ENCODE data around the gene ACAA2.
"Not testable (repeated sequence)": the region's sequence is repeated elsewhere in the genome, so short reads cannot be mapped to it uniquely, and the experiment has no call there.

Gene ACAA2

DNA sequence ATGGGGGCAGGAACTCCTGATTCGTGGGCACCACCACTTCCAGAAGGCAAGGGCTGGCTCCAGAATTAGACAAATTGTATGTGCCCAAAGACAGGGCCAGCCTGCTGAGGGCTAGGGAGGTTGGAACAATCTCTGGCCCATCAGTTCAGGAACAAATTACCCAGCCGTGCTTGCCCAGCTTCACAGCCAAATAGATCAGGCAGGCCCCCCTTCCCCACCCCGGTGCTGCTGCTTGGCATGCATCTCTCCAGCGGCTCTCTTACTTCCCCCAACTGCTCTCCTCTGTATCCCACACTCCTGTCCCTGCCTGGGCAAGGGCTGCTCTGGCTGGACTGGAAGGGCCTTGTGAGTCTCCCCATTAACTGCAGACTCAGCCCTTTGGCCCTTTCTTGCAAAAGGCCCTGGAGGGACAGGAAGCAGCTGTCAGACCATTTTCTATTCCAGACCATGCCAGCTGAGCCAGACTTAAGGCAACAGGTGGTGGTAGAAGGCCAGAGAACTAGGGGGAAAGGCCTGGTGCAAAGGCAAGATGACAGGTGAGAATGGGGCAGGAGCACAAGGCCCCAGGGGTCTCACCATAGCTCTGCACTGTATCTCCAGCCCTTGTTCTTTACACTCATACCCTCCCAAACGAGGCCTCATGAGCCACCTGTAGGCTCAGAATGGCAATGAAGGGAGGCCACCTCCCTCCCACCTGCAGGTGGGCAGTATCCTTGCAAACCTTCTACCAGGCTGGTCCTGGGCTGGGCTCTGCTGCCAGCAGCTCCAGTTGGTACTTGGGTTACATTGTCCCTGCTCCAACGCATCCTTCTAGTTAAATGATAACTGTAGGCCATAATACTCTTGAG, 30.7 kb upstream of the ACAA2 start:
- DNase-seq = no peak

DNA sequence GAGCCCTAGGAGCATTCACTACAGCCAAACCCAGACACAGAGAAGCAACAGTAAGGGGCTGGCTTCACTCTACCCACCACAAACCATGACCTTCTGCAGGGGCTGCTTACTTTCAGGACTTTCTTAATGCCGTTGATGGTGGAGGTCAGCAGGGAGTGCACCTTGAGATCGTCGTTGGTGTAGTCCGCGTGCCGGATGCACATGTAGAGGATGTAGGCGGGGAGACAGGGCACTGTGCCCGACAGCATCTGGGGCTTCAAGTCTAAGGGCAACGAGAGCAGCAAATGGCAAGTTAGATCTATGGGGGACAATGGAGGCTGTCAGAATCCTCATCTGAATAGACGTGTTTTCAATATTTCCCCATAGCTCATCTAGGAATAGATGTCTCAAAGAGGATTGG, 29.8 kb upstream of the ACAA2 start:
- DNase-seq = no peak

DNA sequence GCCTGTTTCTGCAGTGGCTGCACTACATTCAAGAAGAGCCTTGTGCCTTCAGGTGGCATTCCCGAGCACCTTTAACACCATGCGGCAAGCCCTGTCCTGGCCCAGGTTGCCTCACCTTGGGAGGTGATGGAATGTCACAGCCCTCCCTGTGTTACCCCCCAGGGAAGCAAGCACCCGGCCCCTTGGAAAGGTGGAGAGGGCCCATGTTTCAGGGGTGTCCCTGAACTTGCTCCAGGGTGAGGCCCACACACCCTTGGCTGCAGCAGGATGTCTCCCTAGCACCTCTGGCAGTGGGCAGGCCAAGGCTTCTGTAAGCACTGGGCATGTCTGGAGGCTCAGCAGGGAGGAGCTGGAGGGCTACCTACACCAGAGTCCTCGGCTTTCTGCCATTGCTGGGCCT, 29.3 kb upstream of the ACAA2 start:
- no peak for DNase-seq

DNA sequence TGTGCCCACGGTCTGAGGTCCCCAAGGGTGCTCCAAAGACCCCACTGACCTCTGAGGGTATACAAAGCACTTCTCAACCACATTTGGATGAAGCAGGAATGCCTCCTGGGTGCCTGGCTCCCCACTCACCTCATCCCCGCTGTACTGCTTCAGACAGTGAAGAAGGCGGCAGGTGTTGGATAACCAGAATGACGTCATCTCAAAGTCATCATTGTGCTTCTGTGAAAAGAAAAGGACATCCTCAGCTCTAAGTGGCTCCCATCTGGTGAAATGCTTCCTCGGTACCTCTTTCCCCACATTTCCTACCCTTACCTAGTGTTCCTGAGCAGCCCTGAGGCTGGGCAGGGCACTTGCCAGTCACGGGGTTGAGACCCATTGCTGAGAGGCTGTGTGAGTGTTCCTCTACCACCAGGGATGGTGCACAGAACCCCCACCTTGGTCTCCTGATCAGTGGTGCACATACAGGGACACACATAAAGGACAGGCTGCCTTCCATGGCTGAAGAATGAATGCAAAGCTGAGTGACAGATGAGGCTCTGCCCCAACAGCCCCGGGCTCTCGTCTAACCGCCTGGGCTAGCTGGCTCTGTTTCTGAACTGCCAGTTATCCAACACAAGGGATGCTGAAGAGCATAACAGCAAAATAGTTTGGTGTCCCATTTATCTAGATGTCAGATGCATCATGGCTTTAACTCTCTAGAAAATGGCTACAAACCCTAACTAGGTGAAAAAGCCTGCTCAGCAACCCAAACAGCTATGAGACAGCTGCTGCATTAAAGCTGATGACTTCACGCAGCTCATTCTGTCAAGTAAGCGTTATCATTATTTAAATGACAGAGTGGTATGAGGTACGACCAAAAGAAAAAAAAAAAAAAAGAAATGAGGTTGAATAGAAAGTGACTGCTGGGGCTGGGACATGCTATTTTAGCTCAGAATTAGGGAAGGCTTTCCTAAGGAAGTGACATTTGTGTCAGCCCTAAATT, 28.2 kb upstream of the ACAA2 start:
- DNase-seq = no peak

DNA sequence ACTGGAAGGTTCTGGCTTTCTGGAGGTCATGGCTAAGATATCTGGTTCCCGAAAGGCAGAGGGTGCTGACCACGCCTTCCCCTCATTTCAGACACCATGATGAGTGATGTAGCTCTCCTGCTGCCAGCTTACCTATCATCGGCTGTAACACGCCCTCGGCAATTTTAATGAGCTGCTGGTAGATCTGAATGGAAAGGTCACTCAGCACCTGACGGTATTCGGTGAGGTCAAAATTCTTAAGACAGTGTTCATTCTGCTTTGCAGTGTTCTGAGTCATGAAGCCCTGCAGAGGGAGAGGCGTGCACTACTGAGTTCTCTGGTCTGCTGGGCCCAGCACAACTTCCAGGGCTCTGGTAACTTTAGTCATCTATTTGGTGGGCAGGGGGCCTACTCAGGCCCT, 25.7 kb upstream of the ACAA2 start:
- no peak for DNase-seq

DNA sequence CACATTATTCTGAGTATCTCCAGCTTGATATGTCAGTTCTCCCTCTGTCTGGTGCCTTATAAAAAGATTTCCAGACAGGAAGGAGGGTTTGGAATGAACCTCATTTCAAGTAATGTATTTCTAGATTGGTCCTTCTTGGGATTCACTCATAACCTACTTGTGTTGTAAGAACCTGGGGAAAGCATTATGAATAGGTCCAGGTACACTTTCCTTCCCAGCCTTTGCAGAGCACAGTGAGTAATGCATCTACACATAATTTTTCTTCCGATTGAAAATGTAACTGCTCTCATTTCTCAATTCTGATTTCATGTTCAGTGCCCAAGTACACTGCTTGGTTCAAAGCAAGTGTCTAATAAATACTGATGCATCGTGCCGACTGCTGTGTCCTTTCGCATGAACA, 25.0 kb upstream of the ACAA2 start:
- no peak for DNase-seq

DNA sequence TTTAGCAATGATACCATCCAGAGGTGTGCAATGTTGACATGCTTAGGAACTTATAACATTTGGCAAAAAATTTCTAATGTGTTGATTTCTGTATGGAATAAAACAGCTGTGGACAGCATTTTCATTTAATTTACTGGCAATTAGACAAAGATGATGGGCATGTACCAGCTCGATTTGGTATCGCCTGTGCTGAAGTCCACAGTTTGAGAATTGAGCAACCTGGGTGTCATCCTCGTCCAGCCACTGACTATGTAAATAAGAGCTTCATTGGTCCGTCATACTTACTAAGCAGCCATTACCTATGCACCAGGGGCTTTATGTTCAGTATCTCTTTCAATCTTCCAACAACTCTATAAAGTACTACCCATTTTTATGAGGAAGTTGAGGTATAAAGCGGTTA, 24.6 kb upstream of the ACAA2 start:
- DNase-seq = no peak

DNA sequence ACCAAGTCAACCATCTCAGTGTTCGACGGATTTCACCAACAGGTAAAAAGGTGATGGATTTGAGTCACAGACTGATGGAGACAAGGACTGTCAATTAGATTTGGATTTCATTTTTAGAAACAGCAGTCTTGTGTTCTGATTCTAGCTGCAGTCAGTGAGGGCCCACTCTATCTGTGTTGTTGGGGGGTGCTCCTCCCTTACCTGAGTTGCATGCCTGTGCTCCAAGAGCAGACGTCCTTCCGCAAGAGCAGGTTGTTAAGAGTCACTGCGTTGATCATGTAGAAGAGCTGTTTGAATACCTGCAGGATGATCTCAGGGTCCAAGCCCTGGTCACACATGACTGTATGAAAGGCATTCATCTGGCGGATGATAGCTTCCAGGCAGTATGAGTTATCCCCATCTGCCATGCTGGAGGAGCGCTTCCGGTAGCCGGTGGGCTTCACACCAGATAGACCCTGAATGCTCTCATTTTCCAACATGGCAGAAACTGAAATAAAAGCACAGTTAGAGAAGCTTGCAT, 24.0 kb upstream of the ACAA2 start:
- DNase-seq = not testable (repeated sequence)

DNA sequence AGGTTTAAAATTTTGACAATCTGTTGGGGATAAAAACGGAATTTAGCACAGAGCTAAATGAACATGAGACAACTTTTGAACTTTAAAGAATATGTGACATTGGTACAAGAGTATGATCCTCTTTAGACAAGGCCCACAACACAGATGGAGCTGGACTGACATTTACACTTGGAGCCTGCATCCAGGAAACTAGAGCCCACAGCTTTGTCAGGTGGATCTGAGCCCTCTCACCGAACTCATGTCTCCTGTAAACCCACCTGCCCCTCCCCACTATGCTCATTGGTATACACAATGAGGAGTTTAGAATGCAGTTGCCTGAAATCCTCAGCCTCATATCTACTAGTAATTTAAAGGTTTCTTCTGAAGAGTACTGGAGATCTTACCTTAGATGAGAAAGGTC, 22.1 kb upstream of the ACAA2 start:
- no peak for DNase-seq

DNA sequence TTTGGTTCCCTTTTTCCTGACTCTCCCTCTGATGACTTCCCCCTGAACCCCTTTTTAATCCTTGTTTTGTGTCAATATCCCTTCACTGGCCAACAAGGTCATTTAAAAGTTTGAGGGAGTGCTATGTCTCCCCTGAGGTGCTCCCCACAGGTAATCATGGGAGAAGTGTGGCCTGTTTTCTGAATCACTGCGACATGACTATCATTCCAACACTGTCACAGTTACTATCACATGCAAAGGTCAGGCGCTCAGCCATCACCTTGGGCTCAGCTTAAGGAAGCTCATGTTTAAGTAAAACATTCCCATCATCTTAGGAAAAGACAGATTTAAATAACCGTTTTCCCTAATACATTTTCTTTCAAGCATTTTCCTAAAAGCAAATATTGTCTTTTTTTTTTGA, 20.9 kb upstream of the ACAA2 start:
- DNase-seq = no peak

DNA sequence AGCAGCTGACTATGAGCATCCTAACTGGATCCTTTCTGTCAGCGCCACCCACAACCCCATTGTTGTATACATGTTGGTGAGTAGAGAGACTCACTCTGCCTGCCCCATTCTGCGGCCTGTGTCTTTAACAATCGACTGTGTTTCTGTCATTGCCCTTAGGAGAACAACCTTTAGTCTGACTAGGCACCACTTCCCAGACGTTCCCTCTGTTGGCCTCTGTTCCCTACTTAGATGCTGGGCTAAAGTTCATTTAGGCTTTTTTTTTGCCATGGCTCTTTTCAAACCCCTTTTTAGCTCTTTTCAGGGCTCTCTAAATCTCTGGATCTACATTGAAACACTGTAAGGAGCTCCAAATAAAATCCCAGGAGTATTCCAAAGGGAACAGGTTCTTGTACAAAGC, 20.5 kb upstream of the ACAA2 start:
- no peak for DNase-seq

DNA sequence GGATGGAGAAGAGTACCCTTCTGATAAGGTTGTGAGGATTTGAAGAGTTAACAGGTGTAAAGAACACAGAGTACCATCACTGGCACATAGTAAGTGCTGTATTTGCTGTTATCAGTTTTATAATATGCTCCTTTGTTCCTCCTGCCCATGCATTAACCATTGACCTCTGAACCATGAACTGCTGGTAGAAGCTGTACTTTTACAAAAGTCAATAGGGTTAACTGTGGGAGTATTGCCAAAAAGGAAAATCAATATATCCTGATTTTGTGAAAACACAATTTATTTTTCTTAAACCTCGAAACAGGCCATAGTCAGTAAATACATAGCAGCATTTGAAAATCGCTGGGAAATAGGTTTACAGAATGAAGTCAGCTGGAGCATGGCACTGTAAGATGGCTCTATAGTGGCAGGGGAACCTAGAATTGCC, 18.9 kb upstream of the ACAA2 start:
- no peak for DNase-seq

DNA sequence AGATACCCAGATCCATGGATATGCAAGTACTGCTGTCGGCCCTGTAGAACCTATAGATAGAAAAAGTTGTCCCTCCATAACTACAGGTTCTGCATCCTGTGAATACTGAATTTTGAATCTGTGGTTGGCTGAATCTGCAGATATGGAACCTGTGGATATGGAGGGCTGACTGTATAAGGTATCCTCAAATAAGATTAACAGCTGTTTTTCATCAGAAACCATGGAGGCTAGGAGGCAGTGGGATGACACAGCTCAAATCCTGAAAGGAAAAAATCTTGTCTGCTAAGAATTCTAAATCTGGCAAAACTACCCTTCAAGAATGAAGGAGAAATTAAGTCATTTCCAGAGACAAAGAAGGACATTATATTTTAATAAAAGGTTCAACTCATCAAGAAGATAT, 14.7 kb upstream of the ACAA2 start:
- no peak for DNase-seq

DNA sequence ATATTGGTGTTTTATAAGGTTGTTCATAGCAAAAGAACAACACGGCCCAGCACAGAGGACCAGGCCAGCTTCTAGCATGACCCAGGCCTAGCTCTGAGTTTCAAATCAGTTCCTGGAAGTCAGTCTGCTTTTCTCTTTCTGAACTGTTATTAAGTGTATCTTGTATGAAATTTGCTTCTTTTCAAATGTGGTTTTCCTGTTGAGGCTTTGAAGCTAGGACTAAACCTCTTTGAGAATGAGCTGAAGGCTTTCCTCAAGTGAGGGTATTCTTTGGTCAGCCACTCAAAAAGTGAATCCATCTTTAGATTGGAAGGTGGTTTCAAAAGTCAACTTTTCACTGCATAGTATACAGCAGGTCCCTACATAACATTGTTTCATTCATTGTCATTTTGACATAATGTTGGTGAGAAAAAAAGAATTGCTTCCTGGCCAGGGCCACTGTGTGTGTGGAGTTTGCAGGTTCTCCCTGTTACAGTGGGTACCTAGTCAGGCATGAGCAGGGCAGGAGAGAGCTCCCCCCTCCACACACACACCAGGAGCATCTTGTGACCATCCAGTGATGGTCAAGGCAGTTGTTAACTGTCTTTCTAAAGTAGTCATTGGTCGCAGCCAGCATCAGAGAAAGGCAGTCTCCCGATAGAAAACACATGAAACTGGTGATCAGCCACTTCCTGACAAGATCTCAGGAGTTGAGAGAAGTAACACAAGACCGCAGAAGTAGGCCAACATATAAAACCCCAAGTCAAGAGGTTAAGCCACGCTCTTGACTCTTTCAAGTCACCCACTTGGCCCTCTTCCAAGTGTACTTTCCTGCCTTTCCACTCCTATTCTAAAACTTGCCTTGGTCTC, 6.7 kb upstream of the ACAA2 start:
- DNase-seq = peak; percentile 23 to 41

DNA sequence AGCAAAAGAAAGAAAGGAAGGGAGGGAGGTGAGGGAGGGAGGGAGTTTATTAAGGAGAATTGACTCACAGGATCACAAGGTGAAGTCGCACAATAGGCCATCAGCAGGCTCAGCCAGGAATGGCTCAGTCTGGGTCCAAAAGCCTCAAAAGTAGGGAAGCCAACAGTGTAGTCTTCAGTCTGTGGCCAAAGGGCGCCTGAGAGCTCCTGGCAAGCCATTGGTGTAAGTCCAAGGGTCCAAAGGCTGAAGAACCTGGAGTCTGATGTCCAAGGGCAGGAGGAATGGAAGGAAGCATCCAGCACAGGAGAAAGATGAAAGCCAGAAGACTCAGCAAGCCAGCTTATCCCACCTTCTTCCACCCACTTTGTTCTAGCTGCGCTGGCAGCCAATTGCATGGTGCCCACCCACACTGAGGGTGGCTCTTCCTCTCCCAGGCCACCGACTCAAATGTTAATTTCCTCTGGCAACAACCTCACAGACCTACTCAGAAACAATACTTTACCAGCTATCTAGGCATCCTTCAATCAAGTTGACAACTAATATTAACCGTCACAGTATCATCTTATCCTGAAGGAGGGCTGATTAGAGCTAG, 5.8 kb upstream of the ACAA2 start:
- DNase-seq = no peak

DNA sequence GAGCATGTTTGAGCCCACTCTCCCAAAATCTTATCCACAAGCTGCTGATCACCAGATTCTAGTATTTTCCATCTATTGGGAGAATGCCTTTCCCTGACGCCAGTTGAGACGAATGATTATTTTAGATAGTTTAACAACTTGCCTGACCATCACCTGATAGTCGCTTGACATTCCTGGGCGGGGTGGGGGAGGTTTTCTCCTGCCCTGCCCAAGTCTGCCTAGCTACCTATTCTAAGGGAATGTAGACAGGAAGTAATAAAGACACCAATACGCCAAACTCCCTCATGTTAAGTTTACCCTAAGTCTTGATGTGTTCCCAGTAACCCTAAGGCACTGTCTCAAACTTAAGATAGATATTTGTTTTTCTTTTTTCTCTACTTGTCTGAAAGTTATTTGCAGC, 4.6 kb upstream of the ACAA2 start:
- no peak for DNase-seq

DNA sequence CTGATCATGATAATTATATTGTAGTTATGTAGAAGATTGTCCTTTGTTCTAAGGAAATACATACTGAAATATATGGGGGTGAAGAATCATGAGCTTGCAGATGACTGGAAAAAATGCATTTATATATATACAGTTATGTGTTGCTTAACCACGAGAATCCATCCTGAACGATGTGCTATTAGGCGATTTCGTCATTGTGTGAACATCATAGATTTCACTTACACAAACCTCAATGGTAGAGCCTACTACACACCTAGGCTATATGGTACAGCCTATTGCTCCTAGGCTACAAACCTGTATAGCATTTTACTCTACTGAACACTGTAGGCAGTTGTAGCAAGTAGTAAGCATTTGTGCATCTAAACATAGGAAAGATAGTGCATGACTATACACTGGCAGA, 2.6 kb upstream of the ACAA2 start:
- no peak for DNase-seq

DNA sequence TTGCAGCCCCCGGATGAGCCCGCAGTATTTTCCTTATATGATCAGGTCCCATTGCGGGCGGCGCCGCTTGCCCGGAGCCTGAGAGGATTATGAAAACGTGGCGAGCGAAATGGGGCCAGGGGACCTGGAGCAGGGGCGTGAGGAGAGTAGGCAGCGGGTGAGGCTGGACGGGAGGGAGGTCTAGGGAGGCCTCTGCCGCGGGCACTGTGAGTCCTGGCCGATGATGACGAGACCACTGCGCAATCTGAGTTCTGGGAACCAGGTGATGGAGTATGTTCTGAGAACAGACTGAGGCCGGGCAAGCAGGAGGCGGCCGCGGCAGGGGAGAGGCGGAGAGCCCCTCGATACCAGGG, 790 bp upstream of the ACAA2 start:
- DNase-seq = peak; percentile 61 to 73

DNA sequence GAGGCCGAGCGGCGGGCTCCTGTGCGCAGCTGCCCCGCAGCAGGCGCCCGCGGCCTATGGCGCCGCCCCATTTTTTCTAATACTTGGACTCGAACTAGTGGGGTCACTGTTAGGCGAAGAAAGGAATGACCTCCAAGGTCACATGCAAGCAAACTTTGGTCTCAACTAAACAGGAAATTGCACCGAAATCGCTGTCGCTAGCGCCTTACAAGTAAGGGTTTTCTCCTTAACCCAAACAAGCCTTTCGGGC, 339 bp downstream of the ACAA2 start:
- no peak for DNase-seq

DNA sequence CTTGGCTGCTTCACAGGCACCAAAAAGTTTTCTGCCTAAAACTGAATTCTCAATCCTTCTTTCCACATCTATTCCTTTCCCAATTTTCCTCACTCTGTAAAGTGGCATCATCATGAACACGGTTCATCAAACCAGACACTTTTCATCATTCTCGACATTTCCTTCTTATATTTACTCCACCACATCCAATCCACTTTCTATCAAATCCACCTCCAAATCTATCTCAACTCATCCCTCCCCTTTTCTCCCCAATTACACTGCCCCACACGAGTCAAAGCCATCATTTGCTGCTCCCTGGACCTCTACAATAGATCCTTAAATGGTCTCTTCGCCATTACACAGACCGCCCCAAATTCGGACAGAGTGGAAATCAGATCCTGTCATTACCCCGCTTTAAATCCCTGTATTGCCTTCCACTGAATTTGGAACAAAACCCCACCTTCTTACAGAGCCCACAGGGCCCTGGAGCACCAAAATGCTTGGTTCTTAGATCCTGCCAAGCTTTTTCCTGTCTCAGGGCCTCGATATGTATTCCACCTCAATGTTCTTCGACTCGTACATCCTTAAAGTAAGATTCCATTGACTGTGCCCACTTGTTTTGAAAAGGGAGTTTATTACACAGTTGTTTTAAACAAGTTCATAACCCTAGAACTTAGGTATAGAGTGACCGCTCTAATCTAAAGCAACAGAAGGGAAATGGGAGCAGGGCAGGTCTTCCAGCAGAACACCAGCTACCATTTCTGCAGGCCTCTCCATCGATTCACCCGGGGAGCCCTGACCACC, 856 bp downstream of the ACAA2 start:
- no peak for DNase-seq

DNA sequence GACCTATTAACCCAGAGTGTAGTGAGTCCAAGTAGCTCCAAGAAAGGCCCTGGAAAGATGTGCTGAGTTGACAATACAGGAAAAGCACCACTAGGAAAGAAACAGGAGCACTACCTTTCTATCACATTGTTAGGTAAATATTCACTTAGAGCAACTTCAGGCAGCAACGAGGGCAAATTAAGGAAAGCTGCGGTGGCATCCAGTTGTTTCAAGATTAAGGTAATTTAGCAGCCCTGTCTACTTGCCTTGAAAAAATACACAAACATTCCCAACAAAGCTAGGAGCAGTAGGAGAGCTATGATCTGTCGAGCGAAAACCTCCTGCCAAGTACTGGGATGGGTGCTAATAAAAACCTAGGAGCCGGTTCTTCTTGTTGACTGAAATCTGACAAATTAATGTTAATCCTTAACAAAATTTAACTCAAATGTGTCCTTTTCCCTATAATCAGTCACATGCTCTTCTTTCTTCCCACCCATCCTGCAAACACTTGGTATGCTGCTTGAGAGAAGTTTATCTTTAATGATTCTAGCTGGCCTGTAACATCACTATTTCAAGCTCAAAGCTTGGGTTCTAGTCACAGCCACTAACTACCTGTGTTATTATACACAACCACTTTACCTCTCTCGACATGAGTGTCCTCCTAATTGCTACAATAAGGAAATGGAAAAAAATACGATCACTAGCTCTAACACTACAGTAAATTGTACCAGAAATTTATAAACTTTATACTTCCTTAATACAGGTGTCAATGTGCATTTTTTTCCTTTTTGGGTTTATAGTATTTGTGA, 2.0 kb downstream of the ACAA2 start:
- DNase-seq = no peak

All from activated CD4-positive, alpha-beta T cell treated with anti-CD3 and anti-CD28 coated beads, Interleukin-2, amount 50 U/mL, for 48 hours (primary cell).